GM19455 (cell line): ENCODE measurements around the gene INTS1.

Experiments
- ATAC-seq: cut with Tn5 transposase; IDR thresholded peaks from one replicate; pipeline ENCODE4 v1.9.1; 2021; ENCODE audit not compliant: unreplicated experiment

The INTS1 gene

DNA sequence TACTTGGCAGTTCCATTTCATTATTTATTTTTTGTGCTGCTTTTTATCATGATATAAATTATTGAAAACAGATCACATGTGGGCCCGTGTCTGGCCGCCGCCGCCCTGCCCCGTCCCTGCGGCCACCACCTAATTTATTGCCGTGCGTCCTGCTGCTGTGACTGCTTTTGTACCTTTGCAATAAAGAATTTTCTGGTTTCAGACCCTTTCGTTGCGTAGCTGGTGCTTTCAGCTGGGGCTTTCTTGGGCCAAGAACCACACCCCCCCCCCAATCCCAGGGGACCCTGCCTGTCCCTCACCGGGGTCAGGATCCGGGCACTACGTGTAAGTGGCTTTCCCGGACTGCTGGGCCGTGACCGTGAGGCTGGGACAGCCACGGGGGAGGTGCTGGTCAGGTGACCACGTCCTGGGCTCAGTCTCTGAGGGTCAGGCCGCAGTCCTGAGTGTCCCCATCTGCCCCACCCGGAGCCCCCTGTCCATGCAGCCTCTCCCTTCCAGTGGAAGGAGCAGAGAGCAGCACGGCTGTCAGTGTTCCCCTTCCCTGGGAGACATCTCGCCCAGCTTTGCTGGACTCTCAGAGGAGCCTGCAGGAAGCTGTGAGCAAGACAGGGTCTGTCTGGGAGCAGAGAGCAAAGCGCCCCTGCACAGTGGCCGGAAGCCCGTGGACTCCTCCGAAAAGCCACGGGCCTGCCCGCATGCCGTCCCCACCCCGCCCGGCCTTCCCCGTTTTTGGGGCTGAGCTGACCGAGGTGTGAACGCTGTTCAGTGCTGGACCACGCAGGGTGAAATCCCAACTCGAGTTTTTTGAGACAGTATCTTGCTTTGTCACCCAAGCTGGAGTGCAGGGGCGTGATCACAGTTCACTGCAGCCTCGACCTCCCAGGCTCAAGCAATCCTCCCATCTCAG lies 38.9 kb upstream of the INTS1 start:
- ATAC-seq: no peak

- ATAC-seq: no peak
These were observed 38.1 kb upstream of the INTS1 start for GRCh38 chr7:1542329-1542728.

DNA sequence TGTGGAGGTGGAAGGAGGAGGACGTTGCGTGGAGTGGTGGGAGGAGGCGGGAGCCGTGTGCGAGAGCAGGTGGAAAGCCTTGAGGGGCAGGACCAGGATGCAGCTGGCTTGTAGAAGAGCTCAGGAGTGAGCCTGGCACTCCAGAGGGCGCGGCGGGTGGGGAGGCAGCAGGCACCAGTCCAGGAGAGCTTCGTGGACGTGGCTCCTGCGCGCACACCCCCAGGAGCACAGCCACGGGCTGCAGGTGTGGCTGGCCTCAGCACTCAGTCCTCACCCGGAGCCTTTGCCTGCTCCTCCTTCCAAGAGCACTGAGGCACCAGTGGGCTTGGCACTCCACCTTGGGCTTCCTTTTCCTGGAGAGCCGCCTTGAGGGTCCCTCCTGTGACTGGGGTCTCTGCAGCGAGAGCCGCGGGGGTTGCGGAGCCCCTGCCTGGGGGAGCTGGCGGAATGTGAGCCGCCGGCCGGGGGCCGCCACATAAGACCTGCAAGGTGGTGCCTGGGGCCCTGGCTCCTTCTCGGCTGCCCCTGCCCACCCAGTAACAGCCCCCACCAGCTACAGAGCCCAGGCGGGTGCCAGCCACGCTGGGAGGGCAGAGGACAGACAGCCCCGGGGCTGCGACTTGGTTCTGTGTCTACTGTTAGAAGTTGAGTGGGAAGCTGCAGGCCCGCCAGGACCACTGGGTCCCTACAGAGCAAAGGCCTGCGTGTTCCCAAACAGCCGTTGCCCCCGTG lies 37.4 kb upstream of the INTS1 start:
- ATAC-seq: no peak

- no peak for ATAC-seq
These were observed 36.6 kb upstream of the INTS1 start for GRCh38 chr7:1540776-1541271.

- ATAC-seq: no peak
These were observed 35.9 kb upstream of the INTS1 start for GRCh38 chr7:1539882-1540775.

GRCh38 chr7:1539181-1539881 lies 35.1 kb upstream of the INTS1 start:
- ATAC-seq: no peak

- no peak for ATAC-seq
These were observed 34.5 kb upstream of the INTS1 start for GRCh38 chr7:1538544-1539180.

DNA sequence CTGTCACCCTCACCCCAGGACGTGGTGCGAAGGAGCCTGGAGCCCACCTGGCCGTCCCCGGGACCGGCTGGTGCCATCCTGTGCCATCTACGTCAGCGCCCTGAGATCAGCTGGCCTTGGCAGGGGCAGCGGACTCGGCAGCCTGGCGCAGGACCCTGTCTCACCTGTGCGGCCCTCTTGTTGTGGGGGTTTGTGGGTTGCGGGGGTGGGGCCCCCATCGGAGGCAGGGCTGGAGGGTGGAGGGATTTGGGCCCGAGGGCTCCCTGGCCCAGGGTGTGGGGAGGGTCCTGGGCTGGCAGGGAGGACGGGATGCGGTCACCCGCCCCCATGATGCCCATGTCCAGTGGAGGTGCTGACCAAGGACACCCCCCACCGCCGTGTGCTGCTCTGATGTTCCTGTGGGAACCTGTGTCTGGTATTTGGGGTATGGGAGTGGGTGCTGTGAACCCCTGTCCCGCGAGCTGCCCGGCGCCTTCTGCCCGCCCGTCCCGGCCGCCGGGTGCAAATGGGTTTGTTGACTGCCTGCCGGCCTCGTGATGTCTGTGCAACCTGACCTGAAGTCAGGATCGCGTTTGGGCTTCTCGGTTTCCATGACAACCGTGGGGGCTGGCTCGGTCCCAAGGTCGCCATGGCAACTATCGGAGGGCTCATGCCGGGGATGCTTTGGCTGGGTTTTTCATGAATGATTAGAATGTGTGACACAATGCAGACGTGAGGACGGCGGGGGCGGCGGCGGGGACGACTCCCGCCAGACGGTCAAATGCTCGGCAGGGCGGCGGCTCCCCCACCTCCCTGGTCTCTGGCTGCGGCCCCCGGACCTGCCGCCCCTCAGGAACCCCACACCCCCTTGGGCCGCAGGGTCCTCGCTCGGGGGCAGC lies 33.6 kb upstream of the INTS1 start:
- ATAC-seq: no peak

- ATAC-seq: no peak
These were observed 32.8 kb upstream of the INTS1 start for GRCh38 chr7:1536743-1537534.

DNA sequence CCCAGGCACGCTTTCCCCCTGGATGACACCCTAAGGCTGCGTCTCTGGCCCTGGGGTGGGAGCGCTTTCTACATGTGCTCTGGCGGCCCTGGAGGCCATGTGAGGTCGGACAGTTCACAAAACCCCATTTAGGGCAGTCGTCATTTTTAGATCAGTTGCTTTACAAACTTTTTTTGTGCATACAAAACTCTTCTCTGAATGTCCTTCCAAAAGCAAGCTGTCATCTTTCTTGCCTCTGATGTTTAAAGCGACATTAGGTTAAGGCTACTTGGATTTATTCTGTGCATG lies 32.2 kb upstream of the INTS1 start:
- no peak for ATAC-seq

DNA sequence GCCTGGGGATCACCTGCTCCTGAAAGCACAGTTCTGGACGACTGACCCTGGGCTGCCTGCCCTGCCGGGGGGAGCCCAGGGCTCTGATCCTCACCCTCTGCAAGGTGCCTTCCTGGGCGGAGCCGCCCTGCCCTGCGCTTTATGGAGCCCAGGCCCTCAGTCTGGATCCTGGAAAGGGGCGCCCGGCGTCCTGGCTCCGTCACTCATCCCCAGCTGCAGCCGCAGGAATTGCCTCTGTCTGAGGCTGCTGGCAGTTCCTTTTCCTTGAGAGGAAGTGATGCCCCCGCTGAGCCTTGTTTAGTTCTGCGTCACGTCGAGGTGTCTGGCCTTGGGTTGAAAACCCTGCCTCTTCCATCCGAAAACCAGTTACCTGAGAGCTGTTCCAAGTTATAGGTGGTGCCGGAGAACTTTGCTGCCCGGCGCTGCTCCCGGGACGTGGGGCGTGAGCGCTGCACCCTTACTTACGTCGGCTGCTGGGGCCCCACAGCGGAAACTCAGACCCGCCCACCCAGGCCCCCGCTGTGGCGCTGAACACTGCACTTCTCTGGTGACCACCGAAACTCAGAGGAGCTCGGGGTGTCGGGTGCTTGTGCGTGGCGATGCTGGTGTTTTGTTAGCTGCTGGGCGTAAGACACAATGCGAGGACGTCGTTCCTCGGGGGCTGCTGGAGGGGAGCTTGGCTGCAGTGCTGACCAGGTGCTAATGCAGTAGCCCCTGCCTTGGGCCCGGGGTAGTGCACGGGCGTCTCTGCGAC lies 31.7 kb upstream of the INTS1 start:
- no peak for ATAC-seq

- no peak for ATAC-seq
These were observed 30.9 kb upstream of the INTS1 start for GRCh38 chr7:1535100-1535458.

DNA sequence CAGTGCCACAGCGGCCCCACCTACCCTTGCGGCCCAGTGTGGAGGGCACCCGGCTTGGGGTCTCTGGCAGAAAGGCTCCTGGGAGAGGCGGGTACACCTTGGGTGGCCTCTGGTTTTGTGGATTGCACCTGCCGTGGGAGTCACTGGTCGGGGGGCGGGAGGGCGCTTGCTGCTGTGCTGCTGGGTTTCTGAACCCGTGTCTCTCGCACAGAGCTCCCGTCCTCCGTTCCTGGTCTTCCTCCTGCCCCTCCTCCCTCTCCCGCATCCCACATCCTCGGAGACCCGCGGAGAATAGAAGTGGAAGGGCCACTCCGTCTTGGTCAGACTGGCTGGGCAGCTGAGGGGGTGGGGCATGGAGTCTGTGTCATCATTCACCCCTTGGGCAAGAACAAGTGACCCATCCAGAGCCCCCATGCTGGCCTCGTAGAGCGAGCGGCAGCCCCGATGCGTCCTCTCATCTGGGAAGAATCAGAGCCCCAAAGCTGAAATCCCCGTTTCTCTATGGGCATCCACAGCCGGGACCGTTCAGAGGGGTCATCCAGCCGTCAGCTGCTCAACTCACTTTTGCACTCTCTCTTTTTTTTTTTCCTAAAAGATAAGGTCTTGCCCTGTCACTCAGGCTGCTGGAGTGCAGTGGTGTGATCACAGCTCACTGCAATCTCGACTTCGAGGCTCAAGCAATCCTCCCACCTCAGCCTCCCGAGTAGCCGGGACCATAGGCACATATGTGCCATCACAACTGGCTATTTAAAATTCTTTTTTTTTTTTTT lies 30.3 kb upstream of the INTS1 start:
- ATAC-seq: no peak

DNA sequence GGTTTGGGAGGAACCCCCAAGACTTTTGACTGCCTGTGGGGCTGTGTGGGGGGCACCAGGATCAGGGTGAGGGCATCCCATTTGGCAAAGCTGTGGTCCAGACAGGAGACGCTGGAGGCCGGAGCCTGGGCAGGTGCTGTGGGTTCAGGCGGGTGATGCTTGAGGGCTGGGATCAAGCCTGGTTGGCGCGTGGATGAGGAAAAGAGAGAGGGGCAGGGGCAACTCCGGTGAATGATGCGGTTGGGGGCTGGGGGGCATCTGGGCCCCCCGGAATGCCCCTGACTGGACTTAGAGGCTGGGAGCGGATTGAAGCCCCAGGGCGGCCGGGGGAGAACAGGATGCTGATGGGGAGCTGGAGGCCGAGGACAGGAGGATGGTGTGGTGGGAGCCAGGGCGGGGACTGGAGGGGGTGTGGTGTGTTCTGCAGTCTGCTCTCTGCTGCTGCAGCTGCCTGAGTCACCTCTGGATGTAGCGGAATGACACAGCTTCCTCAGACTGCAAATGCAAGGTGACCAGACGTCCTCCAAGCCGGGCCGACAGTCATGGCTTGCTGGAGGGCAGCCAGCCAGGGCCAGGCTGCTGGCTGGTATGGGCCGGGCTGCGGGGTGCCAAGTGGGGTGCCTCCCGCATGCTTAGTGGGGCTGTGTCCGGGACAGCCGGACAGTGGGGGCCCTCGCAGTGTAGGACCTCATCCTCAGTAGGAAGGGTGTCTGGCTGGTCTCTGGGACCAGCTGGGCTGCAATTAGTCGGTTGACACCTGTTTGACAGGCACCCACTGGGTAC lies 29.5 kb upstream of the INTS1 start:
- no peak for ATAC-seq

GRCh38 chr7:1533255-1533546 lies 29.0 kb upstream of the INTS1 start:
- no peak for ATAC-seq

GRCh38 chr7:1532456-1533254 lies 28.5 kb upstream of the INTS1 start:
- no peak for ATAC-seq
